Astrocyte (in vitro differentiated cells and primary cell): ENCODE results near the gene DCBLD1.

Experiments
- CTCF ChIP-seq: IDR thresholded peaks from 2 replicates; pipeline ENCODE4 v1.5.1; 2011; ENCODE audit warnings: low read depth, mild to moderate bottlenecking, inconsistent platforms, low read length, moderate library complexity; ENCODE audit not compliant: insufficient read depth
- EZH2 ChIP-seq: IDR thresholded peaks from 2 replicates; pipeline ENCODE4 v1.6.1; 2012; ENCODE audit warnings: mild to moderate bottlenecking, low read length, inconsistent platforms; ENCODE audit not compliant: insufficient read depth

GRCh38 chr6:117491916-117492315 is 9.4 kb downstream of the DCBLD1 start:
- no peak for TF ChIP-seq CTCF
- no peak for TF ChIP-seq EZH2
